Endothelial cell (in vitro differentiated cells): ENCODE data around the gene MEF2D. TPM values are rescaled to one million over a fixed set of nuclear protein-coding genes. Genes with fewer than 3 reads are reported as not detected.
A peak's percentile ranks its signal among the peaks of the same experiment; 100 is the strongest.

ENCODE experiments used
- DNase-seq: peaks from one replicate; pipeline ENCODE4 v3.0.0; 2021; ENCODE audit warnings: low spot score
- H3K27ac Mint-ChIP-seq: one replicate; pipeline ENCODE4 v1.8.0; 2021; ENCODE audit warnings: mixed read lengths, inconsistent platforms; ENCODE audit not compliant: unreplicated experiment
- H3K27me3 Mint-ChIP-seq: one replicate; pipeline ENCODE4 v1.8.0; 2021; ENCODE audit warnings: mild to moderate bottlenecking, moderate library complexity, mixed read lengths, inconsistent platforms; ENCODE audit not compliant: unreplicated experiment
- H3K36me3 Mint-ChIP-seq: one replicate; pipeline ENCODE4 v1.8.0; 2021; ENCODE audit warnings: mild to moderate bottlenecking, low read depth, mixed read lengths, inconsistent platforms; ENCODE audit not compliant: unreplicated experiment
- H3K4me1 Mint-ChIP-seq: one replicate; pipeline ENCODE4 v1.8.0; 2021; ENCODE audit warnings: mild to moderate bottlenecking, mixed read lengths, inconsistent platforms; ENCODE audit not compliant: unreplicated experiment
- H3K4me3 Mint-ChIP-seq: one replicate; pipeline ENCODE4 v1.8.0; 2021; ENCODE audit warnings: mild to moderate bottlenecking, mixed read lengths, inconsistent platforms; ENCODE audit not compliant: unreplicated experiment
- H3K9me3 Mint-ChIP-seq: one replicate; pipeline ENCODE4 v1.8.0; 2021; ENCODE audit warnings: mixed read lengths, inconsistent platforms; ENCODE audit not compliant: unreplicated experiment
- total RNA-seq: library from RNA; stranded (reverse); fragmentation: NEBNext Ultra II Directional; extraction: Animal tissue kit (Norgen Biotek cat#: 25700); gene quantifications from one replicate; pipeline ENCODE4 v1.2.1, GENCODE V29; 2021; ENCODE audit not compliant: unreplicated experiment
- TF ChIP-seq, protein P1 (sequence below): fragments of 200-600 bp; sonication (generic); IDR thresholded peaks from one replicate; pipeline ENCODE4 v1.5.0; 2021; ENCODE audit warnings: antibody characterized with exemption; ENCODE audit not compliant: unreplicated experiment

The MEF2D gene
- total RNA-seq, 1 donor from 2014 or later: 45.2 TPM

DNA sequence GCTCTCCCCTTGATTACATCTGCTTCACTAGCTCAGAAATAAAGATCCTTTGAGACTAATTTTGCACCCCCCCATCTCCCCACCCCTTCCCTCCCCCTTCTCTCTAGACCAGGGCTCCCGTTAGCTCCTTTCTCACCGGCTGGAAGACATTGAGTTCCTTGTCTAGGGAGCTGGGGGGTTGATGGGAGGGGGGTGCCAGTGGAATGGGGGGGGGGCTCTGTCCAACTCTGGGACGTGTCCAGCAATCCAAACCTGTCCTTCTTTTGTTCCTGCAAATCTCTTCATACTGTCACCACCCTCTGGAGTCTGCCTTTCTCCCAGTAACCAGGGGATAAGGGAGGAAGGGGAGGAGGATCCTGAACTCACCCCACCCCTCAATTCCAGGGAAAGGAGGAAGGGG, 69.7 kb downstream of the MEF2D start:
- H3K4me1 Mint-ChIP-seq: peaks cover 63% of the 10 kb centered on the region
- TF ChIP-seq, protein P1, sequence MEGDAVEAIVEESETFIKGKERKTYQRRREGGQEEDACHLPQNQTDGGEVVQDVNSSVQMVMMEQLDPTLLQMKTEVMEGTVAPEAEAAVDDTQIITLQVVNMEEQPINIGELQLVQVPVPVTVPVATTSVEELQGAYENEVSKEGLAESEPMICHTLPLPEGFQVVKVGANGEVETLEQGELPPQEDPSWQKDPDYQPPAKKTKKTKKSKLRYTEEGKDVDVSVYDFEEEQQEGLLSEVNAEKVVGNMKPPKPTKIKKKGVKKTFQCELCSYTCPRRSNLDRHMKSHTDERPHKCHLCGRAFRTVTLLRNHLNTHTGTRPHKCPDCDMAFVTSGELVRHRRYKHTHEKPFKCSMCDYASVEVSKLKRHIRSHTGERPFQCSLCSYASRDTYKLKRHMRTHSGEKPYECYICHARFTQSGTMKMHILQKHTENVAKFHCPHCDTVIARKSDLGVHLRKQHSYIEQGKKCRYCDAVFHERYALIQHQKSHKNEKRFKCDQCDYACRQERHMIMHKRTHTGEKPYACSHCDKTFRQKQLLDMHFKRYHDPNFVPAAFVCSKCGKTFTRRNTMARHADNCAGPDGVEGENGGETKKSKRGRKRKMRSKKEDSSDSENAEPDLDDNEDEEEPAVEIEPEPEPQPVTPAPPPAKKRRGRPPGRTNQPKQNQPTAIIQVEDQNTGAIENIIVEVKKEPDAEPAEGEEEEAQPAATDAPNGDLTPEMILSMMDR: no peak
- peaks cover 11% of the 10 kb centered on the region for H3K36me3 Mint-ChIP-seq
- H3K4me3 Mint-ChIP-seq: no peak overlapping the region
- H3K27me3 Mint-ChIP-seq: peaks cover 30% of the 10 kb centered on the region
- DNase-seq: no peak
- H3K9me3 Mint-ChIP-seq: no peaks in the 10 kb centered on the region
- no peak overlapping the region for H3K27ac Mint-ChIP-seq

- peaks cover 30% of the 10 kb centered on the region for H3K27me3 Mint-ChIP-seq
- peaks cover 11% of the 10 kb centered on the region for H3K36me3 Mint-ChIP-seq
- H3K4me1 Mint-ChIP-seq: peaks cover 61% of the 10 kb centered on the region
- H3K27ac Mint-ChIP-seq: no peak overlapping the region
- TF ChIP-seq, protein P1: no peak
- H3K4me3 Mint-ChIP-seq: no peak overlapping the region
- H3K9me3 Mint-ChIP-seq: no peaks in the 10 kb centered on the region
- DNase-seq: no peak
These were observed 70.3 kb downstream of the MEF2D start for GRCh38 chr1:156430303-156430702.

DNA sequence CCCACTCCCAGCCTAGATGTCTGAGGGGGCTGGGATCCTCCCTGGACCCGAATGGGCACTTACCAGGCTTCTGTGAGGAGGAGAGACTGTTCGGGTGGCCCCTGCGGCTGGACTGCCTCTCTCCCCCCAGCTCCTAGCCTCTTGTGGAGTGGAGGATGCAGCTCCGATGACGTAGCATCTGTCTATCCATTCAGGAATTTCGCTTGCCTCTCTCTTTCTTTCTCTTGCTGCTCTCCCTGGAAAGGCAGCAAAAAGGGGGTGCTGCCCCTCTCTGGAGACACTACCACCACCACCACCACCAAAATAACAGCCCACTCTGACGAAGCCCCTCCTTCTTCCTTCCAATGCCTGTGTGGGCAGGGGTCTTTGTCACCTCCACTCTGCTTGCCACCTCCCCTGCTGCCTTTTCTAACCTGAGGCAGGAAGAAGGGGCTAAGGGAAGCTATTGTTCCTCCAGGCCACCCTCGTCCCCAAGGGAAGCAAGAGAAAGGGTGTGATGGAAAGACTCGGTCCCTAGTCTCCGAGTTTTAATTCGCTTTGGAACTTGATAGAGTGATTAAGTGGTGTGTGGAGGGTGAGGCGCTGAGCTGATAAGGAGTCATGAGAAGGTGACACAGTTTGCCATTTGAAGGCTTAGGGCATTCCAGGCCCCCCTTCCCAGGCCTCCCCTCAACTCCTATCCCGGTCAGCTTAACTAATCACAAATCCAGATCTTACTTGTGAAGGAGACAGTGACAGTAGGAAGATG, 71.1 kb downstream of the MEF2D start:
- TF ChIP-seq, protein P1: no peak
- Mint-ChIP-seq H3K9me3 (no peaks in the 10 kb centered on the region), H3K4me1 (peaks cover 58% of the 10 kb centered on the region), H3K27me3 (peaks cover 28% of the 10 kb centered on the region), H3K4me3 (peak overlapping the region; percentile 65), H3K36me3 (peaks cover 7% of the 10 kb centered on the region), H3K27ac (peak overlapping the region; percentile 32)
- no peak for DNase-seq

DNA sequence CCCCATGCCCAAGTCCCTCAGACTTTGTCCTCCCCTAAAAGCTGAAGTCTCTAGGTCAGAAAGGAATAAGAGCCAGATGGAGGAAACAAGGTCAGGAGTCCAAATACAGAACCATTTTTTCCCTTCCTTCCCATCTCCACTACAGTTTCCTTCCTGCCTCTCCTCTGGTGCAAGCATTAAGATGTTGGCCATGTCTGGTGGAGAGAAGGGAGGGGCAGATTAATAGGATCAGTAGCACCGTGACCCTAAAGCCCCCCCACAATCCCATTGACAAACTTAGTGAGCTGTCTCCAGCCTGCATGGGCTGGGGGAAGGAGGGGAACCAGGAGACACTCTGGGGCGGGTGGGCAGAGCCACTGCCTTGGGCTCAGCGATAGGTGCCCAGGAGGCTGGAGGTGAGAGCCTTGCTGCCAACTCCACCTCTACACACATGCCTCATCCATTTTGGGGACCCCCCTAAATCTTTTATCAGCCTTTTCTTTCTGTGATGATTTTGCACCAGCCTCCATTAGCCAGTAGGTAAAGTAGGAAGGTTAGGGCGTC, 71.8 kb downstream of the MEF2D start:
- H3K36me3 Mint-ChIP-seq: peaks cover 7% of the 10 kb centered on the region
- H3K27me3 Mint-ChIP-seq: peaks cover 29% of the 10 kb centered on the region
- no peak for DNase-seq
- TF ChIP-seq, protein P1: no peak
- no peaks in the 10 kb centered on the region for H3K9me3 Mint-ChIP-seq
- no peak overlapping the region for H3K27ac Mint-ChIP-seq
- no peak overlapping the region for H3K4me3 Mint-ChIP-seq
- peaks cover 58% of the 10 kb centered on the region for H3K4me1 Mint-ChIP-seq

DNA sequence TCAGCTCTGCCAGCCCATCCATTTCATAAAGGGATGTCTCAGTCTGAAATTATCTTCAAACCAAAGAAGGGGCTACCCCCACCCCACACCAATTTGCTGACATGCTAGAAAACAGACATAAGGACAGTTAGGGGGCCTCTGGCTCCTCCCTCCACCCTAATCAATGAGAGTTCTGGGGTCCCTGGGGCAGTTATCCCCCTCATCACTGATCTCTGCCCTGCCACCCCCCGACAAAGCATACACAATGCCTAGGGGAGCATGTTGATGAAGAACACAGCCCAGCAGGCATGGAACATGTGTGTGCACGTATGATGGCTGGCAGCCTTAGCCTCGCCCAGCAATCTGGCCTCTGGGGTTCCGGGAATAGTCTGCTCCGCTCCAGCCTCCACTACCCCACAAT, 72.6 kb downstream of the MEF2D start:
- Mint-ChIP-seq H3K4me1 (peaks cover 58% of the 10 kb centered on the region), H3K27ac (no peak overlapping the region), H3K27me3 (peaks cover 23% of the 10 kb centered on the region), H3K9me3 (no peaks in the 10 kb centered on the region), H3K4me3 (no peak overlapping the region), H3K36me3 (peaks cover 7% of the 10 kb centered on the region)
- no peak for DNase-seq
- TF ChIP-seq, protein P1: no peak
